ENCODE results near the gene SPTSSA.
"Not testable (repeated sequence)": the region's sequence is repeated elsewhere in the genome, so short reads cannot be mapped to it uniquely, and the experiment has no call there.

SPTSSA gene

GRCh38 chr14:34470319-34470718 is 8.3 kb upstream of the SPTSSA start:
- no peak for DNase-seq

GRCh38 chr14:34466691-34467090 is 4.7 kb upstream of the SPTSSA start:
- DNase-seq: no peak

GRCh38 chr14:34465069-34465859 is 3.2 kb upstream of the SPTSSA start:
- no peak for DNase-seq

GRCh38 chr14:34463598-34463961 is 1.5 kb upstream of the SPTSSA start:
- DNase-seq: no peak

GRCh38 chr14:34461334-34462131 is 507 bp downstream of the SPTSSA start:
- DNase-seq: no peak

- DNase-seq: no peak
Observed at GRCh38 chr14:34460841-34461240, 1.2 kb downstream of the SPTSSA start.

GRCh38 chr14:34460295-34460694 is 1.7 kb downstream of the SPTSSA start:
- no peak for DNase-seq

- DNase-seq: no peak
Observed at GRCh38 chr14:34457186-34457585, 4.9 kb downstream of the SPTSSA start.

GRCh38 chr14:34453226-34453625 is 8.8 kb downstream of the SPTSSA start:
- DNase-seq: no peak

GRCh38 chr14:34452258-34452822 is 9.7 kb downstream of the SPTSSA start:
- DNase-seq: no peak

GRCh38 chr14:34450958-34451357 is 11.1 kb downstream of the SPTSSA start:
- DNase-seq: no peak

- DNase-seq: no peak
Observed at GRCh38 chr14:34450542-34450915, 11.5 kb downstream of the SPTSSA start.

- no peak for DNase-seq
Observed at GRCh38 chr14:34449819-34450541, 12.1 kb downstream of the SPTSSA start.

- DNase-seq: no peak
Observed at GRCh38 chr14:34439090-34439489, 22.9 kb downstream of the SPTSSA start.

- no peak for DNase-seq
Observed at GRCh38 chr14:34438438-34438837, 23.6 kb downstream of the SPTSSA start.

GRCh38 chr14:34437729-34438080 is 24.3 kb downstream of the SPTSSA start:
- DNase-seq: no peak

GRCh38 chr14:34436960-34437728 is 24.9 kb downstream of the SPTSSA start:
- no peak for DNase-seq

GRCh38 chr14:34436118-34436905 is 25.7 kb downstream of the SPTSSA start:
- DNase-seq: no peak

- no peak for DNase-seq
Observed at GRCh38 chr14:34433957-34434356, 28.1 kb downstream of the SPTSSA start.

- DNase-seq: not testable (repeated sequence)
Observed at GRCh38 chr14:34428102-34428466, 34.0 kb downstream of the SPTSSA start.
